Putamen (tissue), 1 donor: ENCODE data around the gene PBX1.

ENCODE experiments used
- DNase-seq: peaks from one replicate; pipeline ENCODE4 v3.0.0-alpha.2; 2016; ENCODE audit warnings: low spot score

The PBX1 gene

DNA sequence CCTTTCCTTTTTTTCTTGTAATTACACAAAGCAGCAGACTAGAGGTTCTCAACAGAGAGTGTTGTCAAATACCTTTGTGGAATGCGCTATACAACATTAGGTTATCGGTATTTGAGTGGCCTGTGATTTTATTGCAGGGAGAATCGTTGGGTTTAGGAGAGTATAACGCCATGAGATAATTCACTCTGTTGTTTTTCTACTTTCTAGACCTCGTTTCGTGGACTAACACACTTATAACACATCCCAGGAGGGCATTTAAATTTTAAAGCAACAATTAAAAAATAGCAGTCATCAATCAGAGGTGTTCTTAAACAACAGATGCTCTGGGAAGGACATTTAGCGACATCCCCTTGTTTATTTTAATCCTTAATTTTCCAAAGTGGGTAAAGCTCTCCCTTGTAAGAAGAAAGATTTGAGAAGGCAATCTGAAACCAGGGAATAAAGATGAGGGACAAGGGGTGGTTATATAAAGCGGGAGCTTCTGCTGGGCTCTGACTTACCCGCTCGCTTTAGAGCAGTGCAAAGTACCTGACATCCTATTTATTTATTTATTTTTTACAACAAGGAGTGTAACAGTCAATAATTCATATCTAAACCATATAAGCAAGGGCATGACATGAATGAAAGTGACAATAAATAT, 4.9 kb downstream of the PBX1 start:
- DNase-seq, result no peak

DNA sequence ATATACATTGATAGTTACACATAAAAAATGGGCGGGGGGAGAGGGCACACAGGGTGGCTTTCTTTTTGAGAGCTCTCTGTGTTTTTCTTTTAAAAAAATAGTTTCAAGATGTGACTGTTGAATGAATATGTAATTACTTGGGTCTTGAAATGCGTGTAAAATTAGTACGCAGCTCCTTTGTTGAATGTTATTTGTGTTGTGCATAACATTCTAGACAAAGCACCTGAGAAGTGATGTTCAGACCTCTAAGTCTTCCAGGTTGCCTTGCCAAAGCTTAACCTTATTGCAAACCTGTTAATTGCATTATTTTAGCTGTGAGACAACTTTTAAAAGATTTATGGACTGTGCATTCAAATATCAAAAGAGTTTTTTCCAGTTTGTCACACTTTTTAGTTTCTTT, 5.4 kb downstream of the PBX1 start:
- no peak for DNase-seq

DNA sequence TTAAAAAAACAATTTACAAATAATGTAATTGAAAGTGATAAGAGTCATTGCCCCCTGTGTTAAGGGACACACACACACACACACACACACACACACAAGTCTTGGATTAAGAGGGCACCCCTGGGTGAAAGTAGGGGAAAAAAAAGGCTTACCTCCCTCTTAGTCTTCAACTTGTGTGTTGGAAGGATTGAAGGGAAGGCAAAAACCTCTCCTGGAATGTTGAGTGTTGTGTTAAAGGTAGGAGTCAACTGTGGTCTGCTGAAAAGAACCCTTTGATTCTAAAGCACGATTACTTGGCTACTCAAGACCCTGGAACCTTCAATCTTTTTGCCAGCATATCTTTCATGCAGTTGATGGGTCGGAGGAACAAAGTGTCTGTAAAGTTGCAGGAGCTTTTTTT, 6.4 kb downstream of the PBX1 start:
- DNase-seq, result no peak

- DNase-seq, result no peak
These were observed 8.8 kb downstream of the PBX1 start for GRCh38 chr1:164567774-164568173.

- no peak for DNase-seq
These were observed 10.3 kb downstream of the PBX1 start for GRCh38 chr1:164569241-164569640.

DNA sequence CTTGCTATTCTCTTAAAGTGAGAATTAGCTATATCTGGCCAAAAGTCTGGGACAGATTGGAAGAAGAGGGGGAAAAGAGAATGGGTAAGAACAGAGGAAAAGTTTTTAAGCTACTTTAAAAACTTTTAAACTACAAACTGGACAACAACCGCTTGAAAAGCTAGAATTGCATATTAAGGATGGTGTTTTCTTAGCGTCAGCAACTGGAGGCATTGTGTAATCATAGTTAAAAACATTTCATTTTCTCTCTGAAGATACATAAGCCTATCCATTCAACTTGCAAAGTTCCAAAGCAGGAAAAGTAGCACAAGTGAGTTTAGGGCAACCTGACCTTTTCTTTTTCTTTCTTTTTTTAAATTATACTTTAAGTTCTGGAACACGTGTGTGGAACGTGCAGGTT, 10.9 kb downstream of the PBX1 start:
- DNase-seq, result no peak

DNA sequence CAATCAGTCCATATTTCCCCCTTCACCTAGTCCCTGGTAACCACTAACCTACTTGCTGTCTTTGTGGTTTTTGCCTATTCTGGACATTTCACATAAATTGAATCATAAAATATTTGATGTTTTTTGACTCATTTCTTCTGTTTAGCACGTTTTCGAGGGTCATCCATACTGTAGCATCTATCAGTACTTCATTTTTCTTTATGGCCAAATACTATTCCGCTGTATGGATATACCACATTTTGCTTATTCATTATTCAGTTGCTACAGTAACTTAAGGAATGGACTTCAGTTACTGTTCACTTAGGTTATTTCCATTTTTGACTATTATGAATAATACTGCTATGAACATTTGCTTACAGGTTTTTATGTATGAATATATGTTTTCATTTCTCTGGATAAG, 12.3 kb downstream of the PBX1 start:
- DNase-seq, result no peak

GRCh38 chr1:164575356-164575886, 16.4 kb downstream of the PBX1 start:
- DNase-seq, result no peak

DNA sequence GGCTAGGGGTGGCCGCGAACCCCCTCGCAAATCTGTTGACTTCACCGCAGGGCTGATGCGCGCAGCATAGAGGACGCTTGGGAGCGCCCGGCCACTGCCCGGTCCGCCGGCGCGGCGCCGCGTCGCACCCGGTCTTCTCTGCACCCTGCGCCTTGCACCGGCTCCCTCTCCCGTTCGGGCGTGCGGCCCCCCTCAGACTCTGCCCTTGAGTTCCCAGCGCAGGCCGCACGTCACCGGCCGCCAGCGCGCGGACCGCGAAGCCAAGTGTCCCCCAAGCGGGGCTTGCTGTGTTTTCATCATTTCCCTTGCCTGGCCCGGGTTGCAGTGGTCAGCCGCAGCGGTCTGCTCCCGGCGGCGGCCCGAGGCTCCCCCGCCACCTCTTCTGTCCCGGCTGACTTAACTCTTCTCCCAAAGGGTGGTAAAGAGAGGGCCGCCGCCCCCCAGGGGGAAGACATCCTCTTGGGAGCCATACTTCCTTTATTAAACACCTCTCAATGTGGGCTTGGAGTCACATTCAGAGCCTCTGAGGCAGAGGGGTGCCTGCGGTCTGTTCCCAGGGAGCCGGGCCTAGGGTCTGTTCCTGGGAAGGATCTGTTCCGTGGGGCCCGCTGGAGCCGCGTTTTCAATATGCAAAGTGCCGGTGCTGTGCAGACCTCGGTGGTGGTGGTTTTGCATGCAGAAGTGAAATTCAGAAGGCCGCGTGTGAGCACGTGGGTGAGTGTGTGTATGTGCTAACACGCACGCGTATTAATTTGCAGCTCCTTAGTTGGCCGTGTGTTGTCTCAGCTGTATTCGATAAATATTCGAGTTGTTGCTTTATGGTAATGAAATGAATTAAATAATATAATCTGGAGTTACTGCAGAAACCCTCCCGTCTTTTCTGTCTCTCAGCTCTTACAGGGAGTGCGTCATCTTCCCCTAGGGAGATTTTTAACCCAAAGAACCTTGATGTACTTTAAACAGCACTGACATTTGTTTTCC, 17.6 kb downstream of the PBX1 start:
- DNase-seq, result no peak

- no peak for DNase-seq
These were observed 18.3 kb downstream of the PBX1 start for GRCh38 chr1:164577291-164577690.

GRCh38 chr1:164578479-164579200, 19.7 kb downstream of the PBX1 start:
- no peak for DNase-seq

- DNase-seq, result no peak
These were observed 20.4 kb downstream of the PBX1 start for GRCh38 chr1:164579381-164579780.

GRCh38 chr1:164581762-164582161, 22.8 kb downstream of the PBX1 start:
- DNase-seq, result no peak

GRCh38 chr1:164583196-164583595, 24.2 kb downstream of the PBX1 start:
- no peak for DNase-seq

DNA sequence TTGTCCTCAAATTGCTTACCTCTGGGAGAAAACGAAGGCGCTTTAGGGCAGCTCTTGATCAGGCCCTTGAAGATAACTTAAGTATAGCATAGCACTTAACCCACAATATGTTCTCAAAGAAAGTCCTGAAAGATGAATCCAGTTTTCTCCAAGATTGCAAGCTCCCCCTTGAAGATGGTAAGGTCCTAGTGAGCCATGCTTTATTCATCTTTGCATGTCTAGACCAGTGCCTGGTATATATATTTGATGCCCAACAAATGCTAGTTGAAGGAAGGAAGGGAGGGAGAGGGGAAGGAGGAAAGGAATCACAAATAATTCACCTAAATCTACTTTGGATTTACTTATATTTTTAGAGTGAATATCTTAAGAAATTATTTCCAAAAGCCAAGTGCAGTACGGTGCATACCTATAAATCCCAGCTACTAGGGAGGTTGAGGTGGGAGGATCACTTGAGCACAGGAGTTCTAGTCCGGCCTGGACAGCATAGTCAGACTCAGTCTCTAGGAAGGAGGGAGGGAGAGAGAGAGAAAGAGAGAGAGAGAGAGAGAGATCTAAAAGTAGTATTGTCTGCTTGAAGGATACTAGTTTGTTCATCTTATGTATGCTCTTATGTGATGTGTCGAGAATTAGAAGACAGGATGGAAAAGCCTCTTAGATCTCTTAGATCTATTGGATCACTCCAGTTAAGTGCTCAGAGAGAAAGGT, 25.0 kb downstream of the PBX1 start:
- DNase-seq, result no peak

DNA sequence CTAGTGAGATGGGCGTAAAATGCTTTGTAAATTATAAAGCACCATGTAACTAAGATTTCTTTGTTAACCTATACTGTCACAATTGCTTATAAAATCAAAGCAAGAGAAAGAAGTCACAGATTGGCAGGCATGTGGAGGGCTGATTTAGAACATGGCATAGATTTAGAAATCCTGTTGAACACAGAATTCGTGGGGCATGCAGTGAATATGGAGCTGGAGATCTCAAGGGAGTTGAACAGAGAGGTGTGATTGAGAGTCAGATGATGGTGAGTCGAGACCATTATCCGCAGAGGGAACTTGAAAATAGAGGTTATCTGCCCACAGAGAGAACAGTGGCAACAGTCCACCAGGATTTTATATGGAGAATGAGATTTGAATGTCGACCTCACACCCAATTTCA, 27.6 kb downstream of the PBX1 start:
- DNase-seq, result no peak

DNA sequence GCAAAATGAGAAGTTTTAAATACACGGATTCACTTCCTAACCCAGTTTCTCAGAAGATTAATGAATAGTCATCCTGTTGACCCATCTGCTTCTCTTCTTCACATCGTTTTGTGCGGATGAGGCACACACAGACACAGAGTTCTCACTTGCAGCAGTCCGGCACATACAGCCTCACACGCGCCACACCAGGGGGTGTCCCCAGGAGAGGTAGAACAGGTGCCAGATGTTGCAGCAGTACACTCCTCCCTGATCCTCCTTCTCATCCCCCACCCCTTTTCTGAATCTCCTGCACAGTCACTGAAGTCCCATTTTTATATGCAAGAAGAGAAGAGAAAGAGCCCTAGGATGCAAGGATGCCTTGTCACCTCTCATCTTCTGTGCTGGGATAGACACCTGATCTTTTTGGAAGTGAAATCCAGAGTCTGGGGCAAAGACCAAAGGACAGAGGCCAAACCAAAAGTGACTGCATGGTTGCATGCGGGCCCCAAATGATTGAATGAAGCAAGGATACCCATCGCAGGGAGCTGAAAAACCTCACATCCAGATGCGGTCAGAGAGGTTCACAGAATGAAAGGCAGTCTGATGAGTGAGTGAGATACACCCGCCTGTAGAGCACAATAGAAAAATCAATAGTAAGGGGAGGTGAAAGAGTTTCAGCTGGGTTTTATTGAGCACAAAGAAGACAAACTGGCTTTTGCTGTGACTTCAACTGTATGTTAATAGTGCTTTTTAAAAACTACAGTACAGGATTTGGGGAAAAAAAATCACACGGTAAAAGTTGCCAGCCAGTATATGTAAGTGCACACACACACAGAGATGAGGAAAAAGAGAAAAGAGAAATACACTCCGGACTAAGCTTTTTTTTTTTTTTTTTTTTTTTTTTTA, 28.9 kb downstream of the PBX1 start:
- DNase-seq, result no peak

DNA sequence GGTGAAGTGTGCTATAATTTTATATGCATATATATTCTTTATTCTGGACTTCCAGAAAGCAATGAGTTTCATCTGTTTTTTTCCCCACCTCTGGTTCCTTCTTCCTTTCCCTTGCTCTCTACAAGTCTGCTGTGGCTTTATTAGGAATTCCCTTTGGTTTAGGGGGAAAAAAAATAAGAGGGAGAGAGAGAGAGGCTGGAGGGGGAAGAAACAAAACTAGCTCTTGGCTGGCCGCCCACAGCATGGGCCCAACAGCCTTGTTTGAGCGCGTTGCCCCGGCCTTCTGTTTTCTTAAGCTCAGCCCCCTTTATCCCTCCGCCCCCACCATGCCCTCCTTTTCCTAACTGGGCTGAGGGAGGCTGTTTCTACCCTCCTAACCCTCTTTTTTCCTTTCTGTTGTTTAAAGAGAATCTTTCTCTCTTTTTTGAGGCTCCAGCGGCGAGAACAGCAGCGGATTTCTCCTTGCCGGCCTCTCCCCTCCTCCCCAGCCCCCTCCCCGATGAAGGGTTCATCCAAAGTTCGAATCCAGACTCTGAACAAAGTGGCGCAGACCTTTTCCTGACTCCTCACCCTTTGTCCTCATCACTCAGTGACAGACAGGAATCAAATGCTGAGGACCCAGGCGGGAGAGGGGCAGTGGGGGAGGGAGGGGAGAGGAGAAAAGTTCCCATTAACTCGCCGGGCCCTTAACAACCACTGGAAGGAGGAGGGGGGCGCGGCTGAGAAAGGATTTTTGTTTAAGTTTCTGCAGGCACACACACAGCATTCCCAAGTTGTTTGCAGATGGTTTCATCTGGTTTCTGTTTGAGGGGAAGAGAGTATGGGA, 29.7 kb downstream of the PBX1 start:
- DNase-seq, result peak; percentile 63

- no peak for DNase-seq
These were observed 30.4 kb downstream of the PBX1 start for GRCh38 chr1:164589408-164589807.

DNA sequence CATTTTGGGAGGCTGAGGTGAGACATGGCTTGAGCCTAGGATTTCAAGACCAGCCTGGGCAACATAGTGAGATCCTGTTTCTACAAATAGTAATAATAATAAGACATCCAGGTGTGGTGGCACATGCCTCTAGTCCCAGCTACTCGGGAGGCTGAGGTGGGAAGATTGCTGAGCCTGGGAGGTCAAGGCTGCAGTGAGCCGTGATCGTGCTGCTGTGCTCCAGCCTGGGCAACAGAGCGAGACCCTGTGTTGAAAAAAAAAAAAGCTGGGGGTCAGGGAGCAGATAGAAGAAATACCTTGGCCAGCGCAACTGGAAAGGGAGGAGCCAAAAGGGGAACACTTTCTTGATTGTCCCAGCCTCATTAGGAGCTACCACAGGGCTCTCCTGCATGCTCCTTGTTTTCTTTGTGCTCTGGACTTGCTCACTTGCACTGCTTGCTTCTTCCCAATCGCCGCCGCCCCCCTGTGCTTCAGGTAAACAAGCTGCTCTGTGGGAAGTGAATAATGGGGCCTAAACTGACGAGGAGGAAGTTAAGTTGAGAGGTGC, 31.1 kb downstream of the PBX1 start:
- no peak for DNase-seq
